Activated B cell treated with CpG ODN at 0.5 μM for 24 hours (primary cell): ENCODE results near the gene AFF4. TPM values are rescaled to one million over a fixed set of nuclear protein-coding genes. Genes with fewer than 3 reads are reported as not detected.
A peak's percentile ranks its signal among the peaks of the same experiment; 100 is the strongest.
"Not testable (repeated sequence)": the region's sequence is repeated elsewhere in the genome, so short reads cannot be mapped to it uniquely, and the experiment has no call there.

Experiments
- ATAC-seq: fragments of 200-7000 bp; cut with Tn5 transposase; one replicate; pipeline ENCODE4 v1.10.0; 2021; ENCODE audit warnings: low read depth, mild to moderate bottlenecking, moderate library complexity
- CTCF ChIA-PET: fragments of 350-600 bp; sonication (Branson Sonifier 250); formaldehyde crosslinking; loops from one replicate; lab custom pipeline; 2021; ENCODE audit warnings: antibody characterized with exemption; lab: Charles Lee
- POLR2A ChIA-PET: fragments of 350-600 bp; sonication (Branson Sonifier 250); formaldehyde crosslinking; loops from one replicate; lab custom pipeline; 2021; ENCODE audit warnings: antibody characterized with exemption; lab: Charles Lee
- DNase-seq: peaks from one replicate; pipeline ENCODE4 v3.0.0; 2022
- H3K27ac Mint-ChIP-seq: one replicate; pipeline ENCODE4 v1.8.0; 2020; ENCODE audit warnings: mixed read lengths
- H3K27me3 Mint-ChIP-seq: one replicate; pipeline ENCODE4 v1.8.0; 2021; ENCODE audit warnings: mixed read lengths
- H3K36me3 Mint-ChIP-seq: one replicate; pipeline ENCODE4 v1.8.0; 2021; ENCODE audit warnings: low read depth, mixed read lengths
- H3K4me1 Mint-ChIP-seq: one replicate; pipeline ENCODE4 v1.8.0; 2021; ENCODE audit warnings: mixed read lengths
- H3K4me3 Mint-ChIP-seq: one replicate; pipeline ENCODE4 v1.8.0; 2020; ENCODE audit warnings: mild to moderate bottlenecking, mixed read lengths
- H3K9me3 Mint-ChIP-seq: one replicate; pipeline ENCODE4 v1.8.0; 2020; ENCODE audit warnings: mixed read lengths
- intact Hi-C: fragments of 100-400 bp; cut with micrococcal nuclease; formaldehyde crosslinking; loops from one replicate; pipeline ENCODE4 v1.15.1; 2024
- total RNA-seq: library from RNA; stranded (reverse); gene quantifications from 2 replicates; pipeline ENCODE4 v1.2.3, GENCODE V29; 2022
- TF ChIP-seq, protein P1 (sequence below): fragments of 200-600 bp; IDR thresholded peaks from one replicate; pipeline ENCODE4 v1.8.0; 2022; ENCODE audit warnings: antibody characterized with exemption, mild to moderate bottlenecking

Gene AFF4
- total RNA-seq, 1 donor from 2014 or later, result 51.8 TPM

DNA sequence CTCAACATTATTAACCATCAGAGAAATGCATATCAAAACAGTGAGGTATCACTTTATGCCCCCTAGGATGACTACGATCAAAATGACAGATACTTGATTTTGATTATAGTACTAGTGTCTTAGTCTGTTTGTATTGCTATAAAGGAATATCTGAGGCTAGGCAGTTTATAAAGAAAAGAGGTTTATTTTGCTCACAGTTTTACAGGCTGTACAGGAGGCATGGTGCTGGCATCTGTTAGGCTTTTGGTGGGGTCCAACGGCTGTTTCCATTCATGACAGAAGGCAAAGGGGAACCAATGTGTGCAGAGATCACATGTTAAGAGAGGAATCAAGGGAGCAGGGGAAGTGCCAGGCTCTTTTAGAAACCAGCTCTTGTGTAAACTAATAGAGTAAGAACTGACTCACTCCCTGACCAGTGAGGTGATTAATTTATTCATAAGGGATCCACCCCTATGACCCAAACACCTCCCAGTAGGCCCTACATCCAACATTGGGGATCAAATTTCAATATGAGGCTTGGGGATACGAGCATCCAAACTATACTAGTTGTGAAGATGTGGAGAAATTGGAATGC lies 16.0 kb upstream of the AFF4 start:
- Mint-ChIP-seq H3K4me3 (no peak overlapping the region), H3K4me1 (peaks cover 2% of the 10 kb centered on the region), H3K9me3 (peaks cover 9% of the 10 kb centered on the region), H3K36me3 (no peaks in the 10 kb centered on the region), H3K27me3 (no peaks in the 10 kb centered on the region), H3K27ac (no peak overlapping the region)
- TF ChIP-seq, protein P1, sequence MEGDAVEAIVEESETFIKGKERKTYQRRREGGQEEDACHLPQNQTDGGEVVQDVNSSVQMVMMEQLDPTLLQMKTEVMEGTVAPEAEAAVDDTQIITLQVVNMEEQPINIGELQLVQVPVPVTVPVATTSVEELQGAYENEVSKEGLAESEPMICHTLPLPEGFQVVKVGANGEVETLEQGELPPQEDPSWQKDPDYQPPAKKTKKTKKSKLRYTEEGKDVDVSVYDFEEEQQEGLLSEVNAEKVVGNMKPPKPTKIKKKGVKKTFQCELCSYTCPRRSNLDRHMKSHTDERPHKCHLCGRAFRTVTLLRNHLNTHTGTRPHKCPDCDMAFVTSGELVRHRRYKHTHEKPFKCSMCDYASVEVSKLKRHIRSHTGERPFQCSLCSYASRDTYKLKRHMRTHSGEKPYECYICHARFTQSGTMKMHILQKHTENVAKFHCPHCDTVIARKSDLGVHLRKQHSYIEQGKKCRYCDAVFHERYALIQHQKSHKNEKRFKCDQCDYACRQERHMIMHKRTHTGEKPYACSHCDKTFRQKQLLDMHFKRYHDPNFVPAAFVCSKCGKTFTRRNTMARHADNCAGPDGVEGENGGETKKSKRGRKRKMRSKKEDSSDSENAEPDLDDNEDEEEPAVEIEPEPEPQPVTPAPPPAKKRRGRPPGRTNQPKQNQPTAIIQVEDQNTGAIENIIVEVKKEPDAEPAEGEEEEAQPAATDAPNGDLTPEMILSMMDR, result no peak
- DNase-seq (no peak), ATAC-seq (no peak)
- ChIA-PET CTCF (no interaction called here), POLR2A (no interaction called here)
- intact Hi-C loops, result no loop called here

DNA sequence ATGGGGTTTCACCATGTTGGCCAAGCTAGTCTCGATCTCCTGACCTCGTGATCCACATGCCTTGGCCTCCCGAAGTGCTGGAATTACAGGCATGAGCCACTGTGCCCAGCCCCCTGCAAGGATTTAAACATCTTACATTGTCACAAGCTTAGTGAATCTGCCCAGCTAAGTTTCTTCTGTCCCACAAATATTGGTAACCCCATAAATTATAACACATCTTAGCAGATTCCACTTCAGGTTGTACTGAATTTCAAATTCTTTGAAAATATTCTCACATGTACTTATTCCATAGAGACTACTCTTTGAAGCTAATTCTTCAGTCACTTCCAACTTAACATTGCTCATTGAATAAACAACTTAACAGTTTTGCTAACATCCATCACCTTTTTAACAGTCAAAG lies 13.4 kb upstream of the AFF4 start:
- ChIA-PET CTCF (no interaction called here), POLR2A (no interaction called here)
- peaks cover 2% of the 10 kb centered on the region for H3K4me1 Mint-ChIP-seq
- H3K27me3 Mint-ChIP-seq, result no peaks in the 10 kb centered on the region
- no peaks in the 10 kb centered on the region for H3K36me3 Mint-ChIP-seq
- H3K4me3 Mint-ChIP-seq, result no peak overlapping the region
- ATAC-seq (no peak), DNase-seq (no peak)
- intact Hi-C loops, result no loop called here
- peaks cover 9% of the 10 kb centered on the region for H3K9me3 Mint-ChIP-seq
- no peak overlapping the region for H3K27ac Mint-ChIP-seq
- TF ChIP-seq, protein P1, result no peak

DNA sequence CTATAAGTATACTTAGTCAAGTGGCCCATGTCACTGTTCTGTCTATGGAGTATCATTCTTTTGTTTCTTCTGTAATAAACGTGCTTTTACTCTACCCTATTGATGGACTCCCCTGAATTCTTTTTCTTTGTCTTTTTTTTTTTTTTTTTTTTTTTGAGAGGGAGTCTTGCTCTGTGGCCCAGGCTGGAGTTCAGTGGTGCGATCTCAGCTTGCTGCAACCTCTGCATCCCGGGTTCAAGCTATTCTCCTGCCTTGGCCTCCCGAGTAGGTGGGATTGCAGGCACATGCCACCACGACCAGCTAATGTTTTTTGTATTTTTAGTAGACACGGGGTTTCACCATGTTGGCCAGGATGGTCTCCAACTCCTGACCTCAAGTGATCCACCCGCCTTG lies 9.0 kb upstream of the AFF4 start:
- H3K27me3 Mint-ChIP-seq, DNase-seq, H3K36me3 Mint-ChIP-seq, H3K4me1 Mint-ChIP-seq, H3K4me3 Mint-ChIP-seq, H3K9me3 Mint-ChIP-seq, POLR2A ChIA-PET, intact Hi-C loops, H3K27ac Mint-ChIP-seq, ATAC-seq, CTCF ChIA-PET: not testable (repeated sequence)

DNA sequence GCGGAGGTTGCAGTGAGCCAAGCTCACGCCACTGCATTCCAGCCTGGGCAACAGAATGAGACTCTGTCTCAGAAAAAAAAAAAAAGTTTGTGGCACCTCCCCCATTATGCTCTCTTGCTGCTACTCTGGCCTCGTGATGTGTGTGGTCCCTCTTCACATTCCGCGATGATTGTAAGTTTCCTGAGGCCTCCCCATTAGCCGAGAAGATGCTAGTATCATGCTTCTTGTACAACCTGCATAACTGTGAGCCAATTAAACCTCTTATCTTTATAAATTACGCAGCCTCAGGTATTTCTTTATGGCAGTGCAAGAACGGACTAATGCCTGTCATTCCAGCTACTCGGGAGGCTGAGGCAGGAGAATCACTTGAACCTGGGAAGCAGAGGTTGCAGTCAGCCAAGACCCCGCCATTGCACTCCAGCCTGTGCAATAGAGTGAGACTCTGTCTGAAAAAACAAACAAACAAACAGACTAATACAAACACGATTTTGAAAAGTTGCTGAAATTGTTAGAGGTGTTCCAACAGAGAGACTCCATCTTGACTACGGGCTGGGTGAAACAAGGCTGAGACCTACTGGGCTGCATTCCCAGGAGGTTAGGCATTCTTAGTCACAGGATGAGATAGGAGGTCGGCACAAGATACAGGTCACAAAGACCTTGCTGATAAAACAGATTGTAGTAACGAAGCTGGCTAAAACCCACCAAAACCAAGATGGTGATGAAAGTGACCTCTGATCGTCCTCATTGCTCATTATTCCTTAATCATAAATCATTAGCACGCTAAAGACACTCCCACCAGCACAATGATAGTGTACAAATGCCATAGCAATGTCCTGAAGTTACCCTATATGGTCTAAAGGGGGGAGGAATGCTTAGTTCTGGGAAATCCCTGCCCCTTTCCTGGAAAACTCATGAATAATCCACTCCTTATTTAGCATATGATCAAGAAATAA lies 8.3 kb upstream of the AFF4 start:
- intact Hi-C loops, result no loop called here
- peaks cover 3% of the 10 kb centered on the region for H3K9me3 Mint-ChIP-seq
- H3K36me3 Mint-ChIP-seq, result no peaks in the 10 kb centered on the region
- CTCF ChIA-PET, result no interaction called here
- no peaks in the 10 kb centered on the region for H3K27me3 Mint-ChIP-seq
- no peak overlapping the region for H3K4me3 Mint-ChIP-seq
- H3K4me1 Mint-ChIP-seq, result no peaks in the 10 kb centered on the region
- no peak overlapping the region for H3K27ac Mint-ChIP-seq
- TF ChIP-seq, protein P1, result no peak
- POLR2A ChIA-PET, result no interaction called here
- DNase-seq, result no peak
- no peak for ATAC-seq

DNA sequence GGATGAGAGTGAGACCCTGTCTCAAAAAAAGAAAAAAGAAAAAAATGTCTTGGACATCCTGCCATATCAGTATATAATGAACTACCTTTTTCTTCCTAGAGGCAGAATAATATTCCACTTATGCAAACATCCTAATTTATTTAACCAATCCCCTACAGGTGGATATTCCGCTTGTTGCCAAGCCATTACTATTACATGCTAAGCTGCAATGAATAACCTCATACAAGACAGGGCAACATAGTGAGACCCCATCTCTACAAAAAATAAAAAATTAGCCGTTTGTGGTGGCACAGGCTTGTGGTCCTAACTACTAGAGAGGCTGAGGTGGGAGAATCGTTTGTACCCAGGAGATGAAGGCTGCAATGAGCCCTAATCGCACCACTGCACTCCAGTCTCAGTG lies 1.7 kb upstream of the AFF4 start:
- no peaks in the 10 kb centered on the region for H3K27me3 Mint-ChIP-seq
- intact Hi-C loops, result no loop called here
- ATAC-seq (no peak), DNase-seq (no peak)
- ChIA-PET CTCF (no interaction called here), POLR2A (interaction anchor here (0.6 to 4.7 kb wide), 3 partner anchors 19 to 87 kb away, joined by 3 to 95 read pairs (median 4); partner anchors contain the start of gene HSPA4)
- H3K36me3 Mint-ChIP-seq, result peaks cover 12% of the 10 kb centered on the region
- H3K27ac Mint-ChIP-seq, result no peak overlapping the region
- peaks cover 24% of the 10 kb centered on the region for H3K4me1 Mint-ChIP-seq
- TF ChIP-seq, protein P1, result no peak
- H3K9me3 Mint-ChIP-seq, result no peaks in the 10 kb centered on the region
- peak overlapping the region; percentile 24 for H3K4me3 Mint-ChIP-seq
